Fibroblast of skin of right biceps (primary cell): ENCODE data around the gene SPATA2.
"Not testable (repeated sequence)": the region's sequence is repeated elsewhere in the genome, so short reads cannot be mapped to it uniquely, and the experiment has no call there.

ENCODE experiments used
- DNase-seq: peaks from one replicate; pipeline ENCODE4 v3.0.0-alpha.2; 2013

SPATA2 gene

GRCh38 chr20:49915380-49916145 lies at the start of gene SPATA2:
Gene SPATA2, minus strand, starts transcription at chr20:49915529. Its CDS starts 7,039 bp downstream, at chr20:49908490.
- DNase-seq: peak; percentile 95

GRCh38 chr20:49961413-49961812 lies 46.1 kb upstream of the SPATA2 start:
- no peak for DNase-seq

- DNase-seq: not testable (repeated sequence)
These were observed 42.0 kb upstream of the SPATA2 start for GRCh38 chr20:49957089-49957938.

- no peak for DNase-seq
These were observed 41.4 kb upstream of the SPATA2 start for GRCh38 chr20:49956689-49957088.

GRCh38 chr20:49955830-49956396 lies 40.6 kb upstream of the SPATA2 start:
- not testable (repeated sequence) for DNase-seq

- no peak for DNase-seq
These were observed 39.8 kb upstream of the SPATA2 start for GRCh38 chr20:49955167-49955566.

GRCh38 chr20:49951151-49951550 lies 35.8 kb upstream of the SPATA2 start:
- DNase-seq: peak; percentile 84

- DNase-seq: peak; percentile 98
These were observed 33.6 kb upstream of the SPATA2 start for GRCh38 chr20:49948809-49949507.

GRCh38 chr20:49948178-49948577 lies 32.8 kb upstream of the SPATA2 start:
- DNase-seq: no peak

- DNase-seq: no peak
These were observed 30.6 kb upstream of the SPATA2 start for GRCh38 chr20:49945701-49946477.

GRCh38 chr20:49945306-49945700 lies 30.0 kb upstream of the SPATA2 start:
- no peak for DNase-seq

- DNase-seq: no peak
These were observed 27.6 kb upstream of the SPATA2 start for GRCh38 chr20:49942942-49943341.

GRCh38 chr20:49942303-49942702 lies 27.0 kb upstream of the SPATA2 start:
- DNase-seq: no peak

- DNase-seq: no peak
These were observed 26.1 kb upstream of the SPATA2 start for GRCh38 chr20:49941456-49941855.

- peak; percentile 73 for DNase-seq
These were observed 23.1 kb upstream of the SPATA2 start for GRCh38 chr20:49938173-49939163.

GRCh38 chr20:49937027-49937929 lies 21.9 kb upstream of the SPATA2 start:
- no peak for DNase-seq

- peak; percentile 91 for DNase-seq
These were observed 21.1 kb upstream of the SPATA2 start, which contains the start of gene RNF114 for GRCh38 chr20:49936153-49937026. Gene RNF114, plus strand, starts transcription at chr20:49936397. Its CDS starts 16 bp downstream, at chr20:49936413.

GRCh38 chr20:49935746-49936152 lies 20.4 kb upstream of the SPATA2 start:
- no peak for DNase-seq

GRCh38 chr20:49929142-49929494 lies 13.8 kb upstream of the SPATA2 start:
- DNase-seq: no peak
